ENCODE measurements around the gene CRACDL.
"Not testable (repeated sequence)": the region's sequence is repeated elsewhere in the genome, so short reads cannot be mapped to it uniquely, and the experiment has no call there.

The CRACDL gene

DNA sequence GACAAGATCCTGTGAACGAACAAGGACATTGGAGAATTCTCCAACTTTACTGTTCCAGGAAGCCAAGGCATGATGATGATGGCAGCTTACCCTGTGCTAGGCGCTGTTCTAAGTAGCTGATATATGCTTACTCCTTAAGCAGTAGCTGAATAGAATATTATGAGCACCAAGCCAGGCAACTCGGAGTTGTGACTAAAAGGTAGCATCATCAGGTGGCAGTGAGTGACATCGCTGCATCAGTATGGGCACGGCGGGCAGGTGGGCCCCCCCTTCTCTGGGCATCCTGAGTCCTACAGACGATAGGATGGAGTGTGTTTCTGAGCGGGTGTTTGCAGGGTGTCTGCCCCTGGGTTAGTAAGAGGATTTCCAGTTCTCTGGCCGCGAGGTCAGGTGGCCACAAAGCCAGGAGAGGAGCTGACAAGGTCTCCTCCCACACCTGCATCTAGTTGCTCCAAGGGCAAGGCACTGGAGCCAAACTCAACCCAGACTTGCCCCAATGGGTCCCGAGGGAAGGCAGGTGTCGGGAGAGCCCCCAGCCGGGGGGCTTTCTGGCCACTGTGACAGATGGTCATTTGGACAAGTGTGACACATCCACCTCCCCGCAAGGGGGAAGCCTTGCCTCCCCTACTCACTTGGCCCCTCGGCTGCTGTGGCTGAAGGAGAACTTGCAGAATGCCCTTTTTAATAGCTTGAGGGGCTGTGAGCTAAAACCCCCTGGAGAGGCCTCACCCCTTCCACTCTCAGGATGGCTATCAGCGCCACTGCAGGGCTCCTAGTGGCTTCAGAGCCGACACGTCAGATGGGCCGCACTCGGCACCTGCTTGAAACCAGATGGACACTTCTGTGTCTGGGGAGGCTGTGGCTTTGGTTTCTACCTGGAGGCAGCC lies 55.5 kb downstream of the CRACDL start:
- TF ChIP-seq, protein P1, sequence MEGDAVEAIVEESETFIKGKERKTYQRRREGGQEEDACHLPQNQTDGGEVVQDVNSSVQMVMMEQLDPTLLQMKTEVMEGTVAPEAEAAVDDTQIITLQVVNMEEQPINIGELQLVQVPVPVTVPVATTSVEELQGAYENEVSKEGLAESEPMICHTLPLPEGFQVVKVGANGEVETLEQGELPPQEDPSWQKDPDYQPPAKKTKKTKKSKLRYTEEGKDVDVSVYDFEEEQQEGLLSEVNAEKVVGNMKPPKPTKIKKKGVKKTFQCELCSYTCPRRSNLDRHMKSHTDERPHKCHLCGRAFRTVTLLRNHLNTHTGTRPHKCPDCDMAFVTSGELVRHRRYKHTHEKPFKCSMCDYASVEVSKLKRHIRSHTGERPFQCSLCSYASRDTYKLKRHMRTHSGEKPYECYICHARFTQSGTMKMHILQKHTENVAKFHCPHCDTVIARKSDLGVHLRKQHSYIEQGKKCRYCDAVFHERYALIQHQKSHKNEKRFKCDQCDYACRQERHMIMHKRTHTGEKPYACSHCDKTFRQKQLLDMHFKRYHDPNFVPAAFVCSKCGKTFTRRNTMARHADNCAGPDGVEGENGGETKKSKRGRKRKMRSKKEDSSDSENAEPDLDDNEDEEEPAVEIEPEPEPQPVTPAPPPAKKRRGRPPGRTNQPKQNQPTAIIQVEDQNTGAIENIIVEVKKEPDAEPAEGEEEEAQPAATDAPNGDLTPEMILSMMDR (conservative IDR thresholded peaks at IDR 0.05; ENCODE audit: low read depth, low read length), result no peak
- no peak overlapping the region for H3K4me3 ChIP-seq (ENCODE audit: low read depth, low read length)

GRCh38 chr2:98877658-98878057 lies 58.4 kb downstream of the CRACDL start:
- H3K4me3 ChIP-seq (ENCODE audit: low read depth, low read length); DNase-seq (ENCODE audit: low read depth): not testable (repeated sequence)

More for the DNA sequence above, 55.5 kb downstream of the CRACDL start:
- no peak for DNase-seq (ENCODE audit: low read depth)

DNA sequence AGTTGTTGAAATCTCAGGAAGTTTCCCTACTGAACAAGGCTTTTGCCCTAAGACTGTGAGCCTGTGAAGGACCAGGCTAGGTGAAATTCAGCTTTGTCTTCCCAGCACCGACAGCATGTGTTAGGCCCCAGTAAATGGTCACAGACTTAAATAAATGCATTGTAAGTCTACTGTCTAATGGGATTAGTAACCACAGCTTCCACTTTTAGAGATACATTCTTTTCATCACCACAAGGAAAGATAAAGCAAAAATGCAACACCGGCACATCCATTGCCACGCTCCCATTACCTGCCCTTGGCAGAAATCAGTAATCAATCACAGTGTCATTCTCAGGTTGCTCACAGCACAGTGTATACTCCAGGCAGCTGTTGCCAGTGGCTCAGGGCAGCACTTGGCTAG lies 59.3 kb downstream of the CRACDL start:
- DNase-seq (ENCODE audit: low read depth), result no peak
- no peak overlapping the region for H3K4me3 ChIP-seq (ENCODE audit: low read depth, low read length)
- TF ChIP-seq, protein P1 (conservative IDR thresholded peaks at IDR 0.05; ENCODE audit: low read depth, low read length), result no peak

GRCh38 chr2:98875746-98876145 lies 60.3 kb downstream of the CRACDL start:
- no peak for DNase-seq (ENCODE audit: low read depth)
- TF ChIP-seq, protein P1 (conservative IDR thresholded peaks at IDR 0.05; ENCODE audit: low read depth, low read length), result no peak
- H3K4me3 ChIP-seq (ENCODE audit: low read depth, low read length), result no peak overlapping the region

DNA sequence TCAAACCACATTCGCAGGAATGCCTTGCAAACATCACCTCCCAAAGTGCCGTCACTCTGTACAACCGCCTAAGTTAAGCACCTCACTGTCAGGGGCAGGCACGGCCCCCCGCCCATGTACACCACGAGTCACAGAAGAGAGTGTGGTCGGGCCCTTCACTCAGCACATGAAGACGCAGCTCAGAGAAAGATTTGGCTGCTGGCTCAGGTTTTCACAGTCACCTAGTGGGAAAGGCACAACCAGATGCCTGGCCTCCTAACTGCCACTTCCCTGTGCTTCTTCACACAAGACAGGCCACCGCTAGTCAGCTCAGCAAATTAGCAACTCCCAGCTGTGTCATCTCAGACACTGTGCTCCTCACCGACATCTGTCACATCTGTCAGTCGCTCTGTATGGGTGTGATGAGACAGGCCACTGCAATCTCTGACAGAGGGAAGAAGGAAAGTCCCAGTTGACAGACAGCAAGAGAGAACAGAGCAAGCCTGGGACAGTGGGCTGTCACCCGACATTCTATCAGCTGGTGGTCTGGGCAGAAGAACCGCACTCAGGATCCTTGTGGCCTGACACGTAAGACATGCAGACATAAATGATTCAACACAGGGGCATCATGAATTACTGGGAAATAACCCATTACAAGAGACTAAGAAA lies 60.8 kb downstream of the CRACDL start:
- TF ChIP-seq, protein P1 (conservative IDR thresholded peaks at IDR 0.05; ENCODE audit: low read depth, low read length), result no peak
- no peak for DNase-seq (ENCODE audit: low read depth)
- H3K4me3 ChIP-seq (ENCODE audit: low read depth, low read length), result no peak overlapping the region

GRCh38 chr2:98874186-98874689 lies 61.8 kb downstream of the CRACDL start:
- no peak overlapping the region for H3K4me3 ChIP-seq (ENCODE audit: low read depth, low read length)
- TF ChIP-seq, protein P1 (conservative IDR thresholded peaks at IDR 0.05; ENCODE audit: low read depth, low read length), result no peak
- DNase-seq (ENCODE audit: low read depth), result no peak

- no peak overlapping the region for H3K4me3 ChIP-seq (ENCODE audit: low read depth, low read length)
- DNase-seq (ENCODE audit: low read depth), result no peak
- TF ChIP-seq, protein P1 (conservative IDR thresholded peaks at IDR 0.05; ENCODE audit: low read depth, low read length), result no peak
Observed at GRCh38 chr2:98872526-98872925, 63.5 kb downstream of the CRACDL start.
